Retinal pigment epithelial cell (primary cell): ENCODE data around the gene UBTF.

ENCODE experiments used
- DNase-seq: peaks from one replicate; pipeline ENCODE4 v3.0.0-alpha.2; 2010; ENCODE audit warnings: low read depth
- H3K4me3 ChIP-seq: 2 replicates; pipeline ENCODE4 v1.5.1; 2011; ENCODE audit warnings: mild to moderate bottlenecking, low read length, control low read depth, moderate library complexity
- TF ChIP-seq, protein P1 (sequence below): conservative IDR thresholded peaks from 2 replicates; pipeline ENCODE4 v1.5.1; 2011; ENCODE audit warnings: low read depth, low read length, control low read depth, inconsistent platforms

UBTF gene

GRCh38 chr17:44229090-44229489 is 9.6 kb upstream of the UBTF start:
- TF ChIP-seq, protein P1, sequence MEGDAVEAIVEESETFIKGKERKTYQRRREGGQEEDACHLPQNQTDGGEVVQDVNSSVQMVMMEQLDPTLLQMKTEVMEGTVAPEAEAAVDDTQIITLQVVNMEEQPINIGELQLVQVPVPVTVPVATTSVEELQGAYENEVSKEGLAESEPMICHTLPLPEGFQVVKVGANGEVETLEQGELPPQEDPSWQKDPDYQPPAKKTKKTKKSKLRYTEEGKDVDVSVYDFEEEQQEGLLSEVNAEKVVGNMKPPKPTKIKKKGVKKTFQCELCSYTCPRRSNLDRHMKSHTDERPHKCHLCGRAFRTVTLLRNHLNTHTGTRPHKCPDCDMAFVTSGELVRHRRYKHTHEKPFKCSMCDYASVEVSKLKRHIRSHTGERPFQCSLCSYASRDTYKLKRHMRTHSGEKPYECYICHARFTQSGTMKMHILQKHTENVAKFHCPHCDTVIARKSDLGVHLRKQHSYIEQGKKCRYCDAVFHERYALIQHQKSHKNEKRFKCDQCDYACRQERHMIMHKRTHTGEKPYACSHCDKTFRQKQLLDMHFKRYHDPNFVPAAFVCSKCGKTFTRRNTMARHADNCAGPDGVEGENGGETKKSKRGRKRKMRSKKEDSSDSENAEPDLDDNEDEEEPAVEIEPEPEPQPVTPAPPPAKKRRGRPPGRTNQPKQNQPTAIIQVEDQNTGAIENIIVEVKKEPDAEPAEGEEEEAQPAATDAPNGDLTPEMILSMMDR = no peak
- DNase-seq = no peak

GRCh38 chr17:44223541-44224071 is 4.1 kb upstream of the UBTF start:
- no peak for DNase-seq
- TF ChIP-seq, protein P1 = no peak
- H3K4me3 ChIP-seq = no peak overlapping the region

More at GRCh38 chr17:44229090-44229489, 9.6 kb upstream of the UBTF start:
- no peak overlapping the region for H3K4me3 ChIP-seq

DNA sequence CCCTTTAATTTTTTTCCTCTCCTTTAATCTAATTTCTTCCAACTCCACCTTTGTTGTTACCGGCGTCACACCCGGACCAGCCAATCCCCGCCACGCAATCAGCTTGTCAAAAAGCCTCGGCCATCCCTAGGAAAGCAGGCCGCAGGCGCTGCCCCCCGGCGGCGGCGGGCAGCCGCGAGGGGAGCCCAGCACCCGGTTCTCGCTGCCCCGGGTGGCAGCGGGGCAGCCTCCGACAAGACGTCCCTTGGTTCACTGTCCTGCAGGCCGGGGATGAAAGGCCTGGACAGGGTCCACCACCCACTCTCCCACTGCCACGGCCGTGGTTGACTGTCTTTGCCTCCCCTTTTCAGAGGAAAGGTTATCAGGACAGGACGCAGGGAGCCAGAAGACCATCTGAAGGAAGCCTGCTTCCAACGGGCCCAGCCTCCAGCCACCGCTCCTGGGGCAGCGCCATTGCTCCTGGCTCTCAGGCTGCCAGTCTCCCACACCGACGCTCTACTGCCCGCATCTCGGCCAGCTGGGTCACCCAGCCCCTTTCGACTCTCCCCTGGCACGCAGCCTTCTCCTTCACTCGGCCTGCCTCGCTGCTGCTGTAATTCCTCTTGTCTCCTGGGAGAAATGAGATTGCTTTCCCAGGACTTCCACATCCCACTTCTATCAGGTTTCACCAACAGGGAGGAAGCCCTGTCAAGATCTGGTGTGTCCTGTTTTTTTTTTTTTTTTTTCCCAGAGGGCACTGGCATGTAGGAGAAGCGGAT is 2.8 kb upstream of the UBTF start:
- H3K4me3 ChIP-seq = peak overlapping the region; percentile 83
- TF ChIP-seq, protein P1 = peak; percentile 24
- DNase-seq = no peak

DNA sequence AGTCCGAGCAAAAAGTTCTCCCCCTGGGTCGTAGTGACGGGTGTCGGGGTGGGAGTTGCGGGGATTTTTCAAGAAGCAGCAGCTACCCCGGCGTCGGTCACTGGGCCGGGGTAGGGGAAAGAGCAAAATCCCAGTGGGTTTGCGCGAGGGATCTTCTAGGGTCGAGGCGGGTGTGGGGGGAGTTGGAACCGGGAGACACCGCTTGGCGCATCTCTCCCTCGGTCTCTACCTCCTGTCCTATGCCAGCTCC is 2.3 kb upstream of the UBTF start:
- DNase-seq = no peak
- TF ChIP-seq, protein P1 = no peak
- peak overlapping the region; percentile 83 for H3K4me3 ChIP-seq

DNA sequence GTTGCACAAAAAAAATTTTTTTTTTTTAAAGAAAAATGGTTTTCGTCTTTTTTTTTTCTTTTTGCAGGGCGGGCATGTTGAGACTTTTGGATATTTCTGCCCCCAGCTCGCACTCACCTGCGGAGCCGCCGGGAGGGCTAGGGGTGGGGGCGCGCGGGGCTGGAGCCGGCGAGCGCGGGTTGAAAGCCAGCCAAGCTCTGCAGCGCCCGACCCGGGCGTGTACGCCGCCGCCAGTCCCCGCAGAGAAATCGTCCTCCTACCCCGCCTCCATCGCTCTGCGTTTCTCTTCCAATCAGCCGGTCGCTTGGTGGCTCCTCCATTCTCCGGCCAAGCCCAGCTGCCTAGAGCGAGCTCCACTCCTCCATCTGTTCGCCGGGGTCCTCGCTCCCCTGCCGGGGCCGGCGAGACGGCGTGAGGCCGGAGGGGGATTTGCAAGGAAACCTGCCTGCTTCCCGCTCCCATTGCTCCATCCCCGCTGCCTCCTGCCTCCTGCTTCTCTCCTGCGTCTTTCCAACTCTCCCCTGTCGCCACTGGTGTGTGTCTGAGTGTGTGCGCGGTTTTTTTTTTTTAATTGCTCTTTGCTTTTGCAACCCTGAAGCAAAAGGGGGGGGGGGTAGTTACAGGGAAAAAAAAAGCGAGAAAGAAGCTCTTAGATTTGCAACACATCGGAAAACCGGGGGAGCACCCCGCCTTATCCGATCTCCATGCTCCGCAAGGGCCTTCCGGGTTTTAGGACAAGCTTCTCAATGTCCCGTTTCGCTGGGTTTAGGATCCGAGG is 1.8 kb upstream of the UBTF start:
- H3K4me3 ChIP-seq = peak overlapping the region; percentile 83
- peak; percentile 59 for DNase-seq
- TF ChIP-seq, protein P1 = no peak

DNA sequence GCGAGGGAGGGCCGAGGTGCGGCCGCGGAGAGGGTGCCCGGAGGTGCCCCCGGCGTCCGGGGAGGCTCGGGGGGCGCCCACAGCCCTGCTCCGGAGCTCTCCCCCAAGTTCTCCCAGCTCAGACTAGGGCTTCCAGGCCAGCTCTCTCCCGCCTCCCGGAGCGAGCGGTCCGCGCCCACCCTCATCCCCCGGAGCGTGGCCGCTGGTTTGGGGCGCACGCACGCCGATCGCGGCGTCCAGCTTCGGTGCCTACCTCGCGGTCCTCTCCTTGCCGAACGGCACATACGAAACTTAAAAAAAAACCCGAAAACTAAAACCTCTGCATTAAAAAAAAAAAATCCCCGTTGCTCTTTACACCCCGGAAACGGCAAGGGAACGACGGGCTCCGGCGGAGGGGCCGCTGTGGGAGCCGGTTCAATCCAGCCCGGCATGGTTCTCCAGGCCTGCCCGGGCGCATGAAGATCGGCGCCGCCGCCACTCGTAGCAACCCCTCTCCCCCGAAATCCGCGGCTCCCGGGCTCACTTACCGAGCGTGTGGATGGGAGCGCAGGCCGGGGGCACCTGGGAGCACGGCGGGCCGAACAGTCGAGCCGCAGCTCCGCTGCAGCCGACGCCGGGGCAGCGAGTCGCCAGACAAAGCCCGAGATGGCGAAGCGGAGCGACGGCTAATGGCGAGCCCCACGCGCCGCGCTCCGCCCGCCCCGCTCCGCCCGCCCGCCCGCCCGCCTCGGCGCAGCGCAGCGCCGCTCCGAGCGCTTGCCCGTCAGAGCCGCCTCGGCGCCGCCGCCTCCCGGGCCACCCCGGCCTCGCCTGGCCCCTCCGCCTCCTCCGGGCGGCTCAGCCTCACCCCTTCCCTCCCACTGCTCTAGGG is 973 bp upstream of the UBTF start:
- H3K4me3 ChIP-seq = peak overlapping the region; percentile 83
- no peak for DNase-seq
- TF ChIP-seq, protein P1 = no peak
